ENCODE measurements around the gene ZNF679.

DNA sequence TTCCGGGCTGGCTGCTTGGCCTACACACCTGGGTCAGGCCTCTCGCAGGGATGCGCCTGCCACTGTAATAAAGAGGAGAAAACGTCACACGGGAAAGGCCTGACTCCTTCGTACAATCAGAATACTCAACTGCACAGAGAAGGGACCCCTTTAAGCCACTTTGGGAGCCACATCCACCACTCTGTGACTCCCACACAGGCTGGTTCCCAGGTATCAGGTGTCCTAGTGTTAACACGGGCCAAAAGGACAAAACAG, 79.7 kb downstream of the ZNF679 start:
- TF ChIP-seq POLR2AphosphoS5 (IDR thresholded peaks at IDR 0.05) = no peak
- TF ChIP-seq, protein P1, sequence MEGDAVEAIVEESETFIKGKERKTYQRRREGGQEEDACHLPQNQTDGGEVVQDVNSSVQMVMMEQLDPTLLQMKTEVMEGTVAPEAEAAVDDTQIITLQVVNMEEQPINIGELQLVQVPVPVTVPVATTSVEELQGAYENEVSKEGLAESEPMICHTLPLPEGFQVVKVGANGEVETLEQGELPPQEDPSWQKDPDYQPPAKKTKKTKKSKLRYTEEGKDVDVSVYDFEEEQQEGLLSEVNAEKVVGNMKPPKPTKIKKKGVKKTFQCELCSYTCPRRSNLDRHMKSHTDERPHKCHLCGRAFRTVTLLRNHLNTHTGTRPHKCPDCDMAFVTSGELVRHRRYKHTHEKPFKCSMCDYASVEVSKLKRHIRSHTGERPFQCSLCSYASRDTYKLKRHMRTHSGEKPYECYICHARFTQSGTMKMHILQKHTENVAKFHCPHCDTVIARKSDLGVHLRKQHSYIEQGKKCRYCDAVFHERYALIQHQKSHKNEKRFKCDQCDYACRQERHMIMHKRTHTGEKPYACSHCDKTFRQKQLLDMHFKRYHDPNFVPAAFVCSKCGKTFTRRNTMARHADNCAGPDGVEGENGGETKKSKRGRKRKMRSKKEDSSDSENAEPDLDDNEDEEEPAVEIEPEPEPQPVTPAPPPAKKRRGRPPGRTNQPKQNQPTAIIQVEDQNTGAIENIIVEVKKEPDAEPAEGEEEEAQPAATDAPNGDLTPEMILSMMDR (IDR thresholded peaks at IDR 0.05) = no peak
